Psoas muscle (tissue), 8 donors: ENCODE results near the gene AATK. TPM values are rescaled to one million over a fixed set of nuclear protein-coding genes. Genes with fewer than 3 reads are reported as not detected.
A peak's percentile ranks its signal among the peaks of the same experiment; 100 is the strongest.

Experiments
- ATAC-seq, 4 donors: fragments of 200-7000 bp; cut with Tn5 transposase; one replicate each; pipeline ENCODE4 v1.9.1; 2020; ENCODE audit warnings: moderate library complexity in 3 of 4, mild to moderate bottlenecking in 2 of 4
- DNase-seq, 2 donors: peaks; one replicate each; pipeline ENCODE4 v3.0.0-alpha.2; 2020
- H3K27ac ChIP-seq: fragments of 200-600 bp; one replicate; pipeline ENCODE4 v1.8.0; 2022
- H3K27me3 ChIP-seq, 3 donors: fragments of 200-600 bp in 1 of 3; one replicate each; pipeline versions ENCODE4 v1.6.1 to v1.8.0; 2013 to 2022; ENCODE audit warnings: low read length in 2 of 3, mild to moderate bottlenecking in 2 of 3, moderate library complexity in 1 of 3; ENCODE audit not compliant: insufficient read depth in 3 of 3
- H3K36me3 ChIP-seq, 2 donors: fragments of 200-600 bp in 1 of 2; one replicate each; pipeline versions ENCODE4 v1.6.1 to v1.8.0; 2013 to 2022; ENCODE audit warnings: low read depth in 1 of 2, mild to moderate bottlenecking in 1 of 2, moderate library complexity in 1 of 2; ENCODE audit not compliant: insufficient read depth in 1 of 2
- H3K4me1 ChIP-seq: fragments of 200-600 bp; one replicate; pipeline ENCODE4 v1.8.0; 2022
- H3K4me3 ChIP-seq: fragments of 200-600 bp; one replicate; pipeline ENCODE4 v1.8.0; 2022; ENCODE audit warnings: mild to moderate bottlenecking
- H3K9me3 ChIP-seq: fragments of 200-600 bp; one replicate; pipeline ENCODE4 v1.8.0; 2022
- CTCF ChIP-seq: fragments of 200-600 bp; IDR thresholded peaks from one replicate; pipeline ENCODE4 v1.8.0; 2022; ENCODE audit warnings: antibody characterized with exemption
- WGBS, 3 donors: extraction: QIAGEN DNeasy Blood & Tissue Kit; methylation state at CpG; one replicate each; pipeline versions ENCODE4 v1.1.6 to v1.1.7; 2013; 5-methylcytosine and 5-hydroxymethylcytosine counted together
- intact Hi-C, 2 donors: fragments of 100-400 bp; cut with DNase I; formaldehyde crosslinking; loops; one replicate each; pipeline versions ENCODE4 v1.11.0 to v1.14.2; 2022
- polyA plus RNA-seq, 3 donors: library from polyadenylated mRNA; stranded (reverse); fragments of 200-250 nt; gene quantifications; one replicate each; pipeline ENCODE4 v1.2.3, GENCODE V29; 2013
- total RNA-seq, 4 donors: library from RNA; stranded (reverse); fragmentation: NEBNext Ultra II Directional in 2 of 4; extraction: Animal tissue kit (Norgen Biotek cat#: 25700) in 2 of 4; gene quantifications; one replicate each; pipeline versions ENCODE4 v1.2.1 to v1.2.4, GENCODE V29; 2021 to 2023
- donor health status: healthy with polysubstance abuse.
- donor health status: DM: no; HTN: no; CAD: no; lungs with moderate emphysema.
- donor health status: Bipolar disorder and iron deficiency.
- donor health status: healthy.
- donor health status: DM: yes; HTN: yes; CAD: no.
- donor health status: DM: no; HTN: no; CAD: no.
- donor health status: DM: no; HTN: no; CAD: no.
- donor health status: DM: yes; HTN: yes; CAD: no.

AATK gene
- total and polyA plus RNA-seq, 7 donors: 0.21 to 1.8 (median 1.0) TPM

- no peak for ATAC-seq
- intact Hi-C loops: loop anchor here (2.0 to 10.0 kb wide), 4 partner anchors 74 to 672 kb away; partner anchors contain the start of gene CHMP6 (in 1 of the 2)
Observed at GRCh38 chr17:81096741-81097133, 69.3 kb downstream of the AATK start.

GRCh38 chr17:81095383-81095762, 70.6 kb downstream of the AATK start:
- H3K4me1 ChIP-seq: peaks cover 28% of the 10 kb centered on the region
- peak; percentile 82 to 90 (median 86) for ATAC-seq
- intact Hi-C loops: loop anchor here (10.0 kb wide), 2 partner anchors 211 to 671 kb away; no protein-coding TSS in a partner anchor

More at GRCh38 chr17:81096741-81097133, 69.3 kb downstream of the AATK start:
- 91 to 95% (median 92%) methylated on average over 7 of the region's 7 CpGs for WGBS, 3 donors
- Histone ChIP-seq H3K9me3 (no peaks in the 10 kb centered on the region), H3K36me3 (no peaks in the 10 kb centered on the region), H3K27ac (no peak overlapping the region), H3K4me1 (peaks cover 28% of the 10 kb centered on the region), H3K27me3 (peaks cover 0 to 8% (median 0%) of the 10 kb centered on the region in 3 donors), H3K4me3 (no peak overlapping the region)
- DNase-seq: no peak
- no peak for TF ChIP-seq CTCF

GRCh38 chr17:81094509-81095382, 71.3 kb downstream of the AATK start:
- intact Hi-C loops: loop anchor here (10.0 kb wide), 2 partner anchors 210 to 670 kb away; no protein-coding TSS in a partner anchor
- WGBS, 3 donors: 26 to 29% (median 28%) methylated on average over 33 of the region's 33 CpGs
- H3K9me3 ChIP-seq: no peaks in the 10 kb centered on the region
- H3K4me3 ChIP-seq: no peak overlapping the region
- ATAC-seq (peak; percentile 42 to 72 (median 65)), DNase-seq (peak; percentile 78 to 81)
- no peaks in the 10 kb centered on the region for H3K36me3 ChIP-seq
- peak overlapping the region; percentile 53 for H3K27ac ChIP-seq
- peaks cover 28% of the 10 kb centered on the region for H3K4me1 ChIP-seq
- no peak for TF ChIP-seq CTCF
- H3K27me3 ChIP-seq: peaks cover 0 to 8% (median 0%) of the 10 kb centered on the region in 3 donors

More at GRCh38 chr17:81095383-81095762, 70.6 kb downstream of the AATK start:
- no peak for TF ChIP-seq CTCF
- H3K4me3 ChIP-seq: no peak overlapping the region
- peak overlapping the region; percentile 53 for H3K27ac ChIP-seq
- no peaks in the 10 kb centered on the region for H3K36me3 ChIP-seq
- H3K27me3 ChIP-seq: peaks cover 0 to 8% (median 0%) of the 10 kb centered on the region in 3 donors
- peak in 1 of 2 donors; percentile 76 for DNase-seq
- H3K9me3 ChIP-seq: no peaks in the 10 kb centered on the region
- WGBS, 3 donors: 29 to 43% (median 39%) methylated on average over 10 to 13 of the region's 13 CpGs

GRCh38 chr17:81093619-81094508, 72.2 kb downstream of the AATK start:
- DNase-seq (no peak), ATAC-seq (no peak)
- no peak overlapping the region for H3K4me3 ChIP-seq
- no peaks in the 10 kb centered on the region for H3K36me3 ChIP-seq
- WGBS, 3 donors: 80 to 88% (median 84%) methylated on average over 20 to 21 of the region's 21 CpGs
- peaks cover 28% of the 10 kb centered on the region for H3K4me1 ChIP-seq
- peaks cover 0 to 8% (median 0%) of the 10 kb centered on the region in 3 donors for H3K27me3 ChIP-seq
- no peak for TF ChIP-seq CTCF
- H3K27ac ChIP-seq: no peak overlapping the region
- intact Hi-C loops: loop anchor here (10.0 kb wide), 2 partner anchors 209 to 669 kb away; no protein-coding TSS in a partner anchor
- no peaks in the 10 kb centered on the region for H3K9me3 ChIP-seq
